Vagina (tissue), 2 donors: ENCODE results near the gene CACNA1D. TPM values are rescaled to one million over a fixed set of nuclear protein-coding genes. Genes with fewer than 3 reads are reported as not detected.
"Not testable (repeated sequence)": the region's sequence is repeated elsewhere in the genome, so short reads cannot be mapped to it uniquely, and the experiment has no call there.

Experiments used
- DNase-seq, 2 donors: peaks; one replicate each; pipeline ENCODE4 v3.0.0-alpha.2; 2017; ENCODE audit errors: extremely low spot score in 2 of 2
- H3K27ac ChIP-seq: fragments of 200-600 bp; sonication (generic); one replicate; pipeline ENCODE4 v1.5.1; 2019
- H3K27me3 ChIP-seq: fragments of 200-600 bp; sonication (generic); one replicate; pipeline ENCODE4 v1.5.1; 2019
- H3K36me3 ChIP-seq, 2 donors: fragments of 200-600 bp; sonication (generic); one replicate each; pipeline ENCODE4 v1.5.1; 2017 to 2019
- H3K4me1 ChIP-seq: fragments of 200-600 bp; sonication (generic); one replicate; pipeline ENCODE4 v1.5.1; 2019
- H3K4me3 ChIP-seq, 2 donors: fragments of 200-600 bp; sonication (generic); 1 replicate in 1 of 2; 2 replicates in 1 of 2; pipeline ENCODE4 v1.5.1; 2016 to 2019
- H3K9me3 ChIP-seq: fragments of 200-600 bp; sonication (generic); one replicate; pipeline ENCODE4 v1.5.1; 2019
- CTCF ChIP-seq, 3 experiments: fragments of 450-650 bp in 2 of 3; fragments of 200-600 bp in 1 of 3; sonication (generic) in 1 of 3; IDR thresholded peaks; one replicate each; pipeline ENCODE4 v1.5.1; 2017 to 2019; ENCODE audit warnings: antibody characterized with exemption in 3 of 3, mild to moderate bottlenecking in 2 of 3, moderate library complexity in 2 of 3
- POLR2A ChIP-seq, 2 donors: fragments of 450-650 bp; IDR thresholded peaks; one replicate each; pipeline ENCODE4 v1.6.1; 2017; ENCODE audit warnings: antibody characterized with exemption in 2 of 2, mild to moderate bottlenecking in 2 of 2, moderate library complexity in 2 of 2
- POLR2AphosphoS5 ChIP-seq, 2 donors: sonication (generic); formaldehyde crosslinking; IDR thresholded peaks; one replicate each; pipeline ENCODE4 v1.9.0; 2017; ENCODE audit warnings: antibody characterized with exemption in 2 of 2, mild to moderate bottlenecking in 2 of 2, low read depth in 1 of 2; ENCODE audit not compliant: insufficient read depth in 1 of 2
- intact Hi-C: fragments of 100-400 bp; cut with DNase I; formaldehyde crosslinking; loops from one replicate; pipeline ENCODE4 v1.15.1; 2023
- total RNA-seq: library from RNA; depleted of rRNA; stranded (reverse); fragments of >200 nt; gene quantifications from one replicate; pipeline ENCODE4 v1.2.3, GENCODE V29; 2016

The CACNA1D gene
- total RNA-seq, 1 donor from 2014 or later: 0.74 TPM

GRCh38 chr3:53630547-53630946 lies 136.1 kb downstream of the CACNA1D start:
- Histone ChIP-seq H3K4me3 (no peak overlapping the region), H3K36me3 (no peaks in the 10 kb centered on the region), H3K9me3 (no peaks in the 10 kb centered on the region), H3K4me1 (no peaks in the 10 kb centered on the region), H3K27me3 (no peaks in the 10 kb centered on the region), H3K27ac (no peak overlapping the region)
- TF ChIP-seq CTCF (IDR thresholded peaks at IDR 0.05) (no peak), POLR2AphosphoS5 (IDR thresholded peaks at IDR 0.05; ENCODE audit: insufficient read depth in 1 of 2, low read depth in 1 of 2) (no peak), POLR2A (IDR thresholded peaks at IDR 0.05) (no peak)
- intact Hi-C loops: no loop called here
- DNase-seq: no peak

GRCh38 chr3:53633197-53633787 lies 138.9 kb downstream of the CACNA1D start:
- H3K27me3 ChIP-seq: no peaks in the 10 kb centered on the region
- H3K4me3 ChIP-seq: no peak overlapping the region
- no peaks in the 10 kb centered on the region for H3K9me3 ChIP-seq
- no peaks in the 10 kb centered on the region for H3K36me3 ChIP-seq
- H3K4me1 ChIP-seq: no peaks in the 10 kb centered on the region
- DNase-seq: no peak
- no peak overlapping the region for H3K27ac ChIP-seq
- TF ChIP-seq POLR2A (IDR thresholded peaks at IDR 0.05): no peak
- intact Hi-C loops: no loop called here

GRCh38 chr3:53635041-53635440 lies 140.6 kb downstream of the CACNA1D start:
- Histone ChIP-seq H3K4me3 (no peak overlapping the region), H3K4me1 (no peaks in the 10 kb centered on the region), H3K27me3 (no peaks in the 10 kb centered on the region), H3K9me3 (no peaks in the 10 kb centered on the region), H3K36me3 (no peaks in the 10 kb centered on the region), H3K27ac (no peak overlapping the region)
- TF ChIP-seq POLR2AphosphoS5 (IDR thresholded peaks at IDR 0.05; ENCODE audit: insufficient read depth in 1 of 2, low read depth in 1 of 2) (no peak), POLR2A (IDR thresholded peaks at IDR 0.05) (no peak), CTCF (IDR thresholded peaks at IDR 0.05) (no peak)
- intact Hi-C loops: no loop called here
- DNase-seq: no peak

GRCh38 chr3:53638806-53639205 lies 144.4 kb downstream of the CACNA1D start:
- H3K36me3 ChIP-seq, H3K27me3 ChIP-seq, H3K9me3 ChIP-seq, H3K4me3 ChIP-seq, intact Hi-C loops, DNase-seq, H3K27ac ChIP-seq, H3K4me1 ChIP-seq: not testable (repeated sequence)

- H3K9me3 ChIP-seq: no peaks in the 10 kb centered on the region
- H3K27ac ChIP-seq: no peak overlapping the region
- H3K27me3 ChIP-seq: no peaks in the 10 kb centered on the region
- no peaks in the 10 kb centered on the region for H3K4me1 ChIP-seq
- TF ChIP-seq POLR2AphosphoS5 (IDR thresholded peaks at IDR 0.05; ENCODE audit: insufficient read depth in 1 of 2, low read depth in 1 of 2) (no peak), POLR2A (IDR thresholded peaks at IDR 0.05) (no peak), CTCF (IDR thresholded peaks at IDR 0.05) (no peak)
- no peak overlapping the region for H3K4me3 ChIP-seq
- intact Hi-C loops: no loop called here
- no peaks in the 10 kb centered on the region for H3K36me3 ChIP-seq
- no peak for DNase-seq
Observed at GRCh38 chr3:53641397-53641796, 147.0 kb downstream of the CACNA1D start.

GRCh38 chr3:53642211-53642610 lies 147.8 kb downstream of the CACNA1D start:
- intact Hi-C loops: no loop called here
- TF ChIP-seq POLR2AphosphoS5 (IDR thresholded peaks at IDR 0.05; ENCODE audit: insufficient read depth in 1 of 2, low read depth in 1 of 2) (no peak), POLR2A (IDR thresholded peaks at IDR 0.05) (no peak)
- H3K36me3 ChIP-seq: no peaks in the 10 kb centered on the region

More at GRCh38 chr3:53642211-53642610, 147.8 kb downstream of the CACNA1D start:
- Histone ChIP-seq H3K4me3 (no peak overlapping the region), H3K27ac (no peak overlapping the region), H3K9me3 (no peaks in the 10 kb centered on the region), H3K27me3 (no peaks in the 10 kb centered on the region), H3K4me1 (no peaks in the 10 kb centered on the region)
- no peak for DNase-seq
